ENCODE measurements around the gene LHFPL5.

- TF ChIP-seq CTCF (IDR thresholded peaks at IDR 0.05), result no peak
- TF ChIP-seq ZFX (IDR thresholded peaks at IDR 0.05; ENCODE audit: borderline replicate concordance), result no peak
Measured at GRCh38 chr6:35786272-35786671, 18.9 kb upstream of the LHFPL5 start.

Measured in 22Rv1 (cell line).